COR-L47 (cell line): ENCODE measurements around the gene AP4M1.
A peak's percentile ranks its signal among the peaks of the same experiment; 100 is the strongest.

Experiments used
- DNase-seq: peaks from one replicate; lab custom pipeline; 2025; lab: John Stamatoyannopoulos, UW

AP4M1 gene

DNA sequence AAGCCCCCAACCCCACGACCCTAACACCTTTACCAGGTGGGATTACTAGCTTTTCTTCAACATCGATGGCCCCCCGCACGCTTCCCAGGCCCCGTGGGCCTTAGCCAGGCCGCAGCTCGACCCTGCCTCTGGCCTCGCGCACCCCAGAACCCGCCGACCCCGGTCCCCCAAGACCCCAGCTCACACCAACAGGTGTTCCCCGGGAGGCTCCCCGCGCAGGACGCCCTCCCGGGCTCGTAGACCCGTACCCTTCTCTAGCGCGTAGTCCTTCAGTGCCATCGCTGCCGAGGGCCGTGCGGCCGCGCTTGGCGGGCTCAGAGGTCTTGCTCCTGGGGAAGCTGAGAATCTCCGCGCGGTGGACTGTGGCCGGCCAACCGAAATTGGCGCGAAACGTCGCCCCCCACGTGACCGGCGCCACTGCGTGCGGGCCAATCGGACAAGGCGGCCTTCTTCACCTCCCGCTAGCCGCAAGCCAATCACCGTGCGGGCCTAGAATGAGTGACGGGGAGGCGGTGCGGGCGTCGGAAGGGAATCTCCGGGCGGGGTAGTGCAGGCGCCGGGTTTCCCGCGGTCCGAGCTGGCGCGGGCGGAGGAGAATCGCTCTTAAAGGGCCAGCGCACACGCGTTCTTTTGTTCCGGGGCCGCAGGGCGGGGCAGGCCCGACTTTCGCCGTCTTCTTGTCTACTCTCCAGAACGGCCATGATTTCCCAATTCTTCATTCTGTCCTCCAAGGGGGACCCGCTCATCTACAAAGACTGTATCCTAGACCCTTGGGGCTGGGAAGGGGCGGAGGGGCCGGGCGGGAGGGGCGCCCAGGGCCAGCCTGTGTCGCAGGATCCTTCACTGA lies at the start of gene AP4M1, which contains the start of gene MCM7:
AP4M1 (plus strand) TSS at position 628 of the 847 bp plus-strand sequence; CDS start at position 700, 72 bp downstream.
MCM7 (minus strand) TSS at position 382 of the 847 bp plus-strand sequence; CDS start at position 279, 103 bp downstream.
- DNase-seq, result peak; percentile 98

DNA sequence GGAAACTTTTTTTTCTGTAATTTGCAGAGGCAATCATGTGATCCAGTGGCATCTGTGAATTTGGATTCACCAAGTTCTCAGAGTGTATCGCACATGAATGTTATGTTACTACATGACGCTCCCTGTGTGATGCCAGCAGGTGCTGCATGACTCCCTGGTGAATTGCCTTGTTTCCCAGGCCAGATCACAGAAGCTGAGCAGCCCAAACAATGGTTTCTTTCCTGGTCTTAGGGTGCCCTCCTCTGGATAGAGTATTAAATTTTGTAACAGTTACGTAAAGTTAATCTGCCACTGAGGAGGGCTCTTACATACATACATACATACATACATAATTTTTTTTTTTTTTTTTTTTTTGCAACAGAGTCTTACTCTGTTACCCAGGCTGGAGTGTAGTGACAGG lies 48.2 kb upstream of the AP4M1 start:
- DNase-seq, result peak; percentile 84

DNA sequence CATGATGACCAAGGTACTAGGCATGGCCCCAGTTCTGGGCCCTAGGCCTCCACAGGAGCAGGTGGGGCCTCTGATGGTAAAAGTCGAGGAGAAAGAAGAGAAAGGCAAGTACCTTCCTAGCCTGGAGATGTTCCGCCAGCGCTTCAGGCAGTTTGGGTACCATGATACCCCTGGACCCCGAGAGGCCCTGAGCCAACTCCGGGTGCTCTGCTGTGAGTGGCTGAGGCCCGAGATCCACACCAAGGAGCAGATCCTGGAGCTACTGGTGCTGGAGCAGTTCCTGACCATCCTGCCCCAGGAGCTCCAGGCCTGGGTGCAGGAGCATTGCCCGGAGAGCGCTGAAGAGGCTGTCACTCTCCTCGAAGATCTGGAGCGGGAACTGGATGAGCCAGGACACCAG lies 44.4 kb upstream of the AP4M1 start:
- DNase-seq, result no peak

- DNase-seq, result no peak
Measured at GRCh38 chr7:100059251-100059739, 42.1 kb upstream of the AP4M1 start.

DNA sequence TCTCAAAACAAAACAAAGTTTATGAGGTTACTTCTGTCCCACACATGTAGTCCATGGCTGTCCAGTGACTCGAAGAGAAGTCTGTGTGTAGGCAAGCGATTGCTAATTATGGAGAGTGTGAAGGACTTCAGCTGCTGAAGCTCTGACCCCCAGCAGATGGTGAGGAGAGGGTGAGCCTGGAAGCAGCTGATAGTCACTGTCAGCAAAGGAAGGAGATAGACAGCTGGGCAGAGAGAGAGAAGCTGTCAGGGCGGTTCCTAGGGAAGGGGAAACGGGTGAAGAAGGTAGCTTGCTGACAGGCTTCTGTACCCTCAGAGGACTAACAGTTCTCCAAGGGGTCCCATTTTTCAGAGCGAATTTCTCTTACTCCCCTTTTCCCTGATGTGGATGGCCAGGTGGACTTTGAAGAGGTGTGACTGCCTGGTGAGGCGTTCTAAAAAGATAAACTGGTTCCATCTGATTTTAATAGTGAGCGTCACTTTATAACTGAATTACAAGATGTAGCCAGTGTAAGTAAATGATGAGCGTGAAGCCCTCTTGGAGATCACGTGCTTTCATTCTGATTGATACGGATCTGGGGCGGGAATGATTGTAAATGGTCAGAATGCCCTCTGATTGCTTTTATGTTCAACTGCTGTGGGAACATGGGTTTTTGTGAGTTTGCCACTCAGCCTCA lies 39.8 kb upstream of the AP4M1 start:
- DNase-seq, result no peak

DNA sequence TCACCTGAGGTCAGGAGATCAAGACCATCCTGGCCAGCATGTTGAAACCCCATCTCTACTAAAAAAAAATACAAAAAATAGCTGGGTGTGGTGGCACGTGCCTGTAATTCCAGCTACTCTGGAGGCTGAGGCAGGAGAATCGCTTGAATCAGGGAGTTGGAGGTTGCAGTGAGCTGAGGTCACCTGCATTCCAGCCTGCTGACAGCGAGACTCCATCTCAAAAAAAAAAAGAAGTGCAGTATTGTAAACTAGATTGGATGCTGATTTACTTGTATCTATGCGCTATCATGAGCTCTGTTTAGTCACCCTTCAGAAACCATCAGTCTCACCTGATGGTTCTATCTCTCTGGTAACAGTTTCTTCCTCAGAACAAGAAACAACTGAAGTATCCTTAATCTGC lies 38.1 kb upstream of the AP4M1 start:
- no peak for DNase-seq

GRCh38 chr7:100064162-100064561 lies 37.3 kb upstream of the AP4M1 start:
- no peak for DNase-seq

DNA sequence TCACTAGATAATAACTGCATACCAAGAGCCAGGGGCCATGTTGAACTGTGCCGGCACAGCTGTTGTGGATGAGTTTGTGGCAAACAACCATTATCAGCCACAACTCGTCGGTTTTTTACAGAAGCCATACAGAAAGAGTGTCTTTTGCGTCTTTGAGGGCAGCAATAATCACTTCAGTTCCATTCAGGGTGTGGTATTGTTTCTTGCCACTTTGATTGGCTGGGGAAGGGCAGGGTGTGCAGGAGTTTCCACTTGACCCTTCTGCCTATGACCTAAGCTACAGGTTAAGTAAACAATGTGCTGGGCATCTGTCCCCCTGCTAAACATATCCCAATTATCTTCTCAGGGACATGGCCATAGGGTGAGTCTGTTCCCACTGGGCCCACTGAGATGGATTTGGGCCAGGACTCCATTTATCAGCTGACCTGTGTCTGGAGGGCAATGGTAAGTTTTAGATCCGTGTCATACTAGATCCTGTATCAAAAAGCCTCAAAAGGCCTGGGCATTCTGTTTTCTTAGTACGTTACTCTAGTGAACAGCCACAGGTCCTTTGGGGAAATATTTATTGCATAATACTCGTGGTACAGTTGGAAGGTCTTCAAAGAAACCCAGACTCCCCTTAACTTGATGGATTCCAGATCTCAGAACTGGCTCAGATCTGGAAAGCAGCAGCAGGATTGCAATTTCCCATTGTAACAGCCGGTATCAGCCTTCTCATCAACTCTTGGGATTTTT lies 35.8 kb upstream of the AP4M1 start:
- no peak for DNase-seq

GRCh38 chr7:100066953-100067352 lies 34.5 kb upstream of the AP4M1 start:
- DNase-seq, result no peak

DNA sequence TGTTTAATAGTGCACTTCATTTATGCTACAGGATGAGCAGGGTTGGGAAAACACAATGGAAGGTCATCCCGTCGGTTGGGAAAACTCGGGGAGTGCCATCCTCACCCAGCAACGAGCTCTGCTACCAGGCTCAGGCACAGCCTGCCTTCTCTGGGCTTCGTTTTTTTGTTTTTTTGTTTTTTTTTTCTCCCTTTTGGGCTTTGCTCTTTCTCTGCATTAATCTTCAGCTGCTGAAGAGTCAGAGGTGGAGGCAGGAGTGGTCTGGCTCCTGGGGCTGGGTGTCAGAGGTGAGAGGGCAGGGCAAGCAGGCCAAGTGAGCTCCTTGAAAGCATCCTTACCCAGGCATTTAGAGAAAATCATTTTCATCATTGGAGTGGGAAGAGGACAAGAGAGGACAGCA lies 31.5 kb upstream of the AP4M1 start:
- DNase-seq, result no peak

- DNase-seq, result no peak
Measured at GRCh38 chr7:100071018-100071723, 30.3 kb upstream of the AP4M1 start.

DNA sequence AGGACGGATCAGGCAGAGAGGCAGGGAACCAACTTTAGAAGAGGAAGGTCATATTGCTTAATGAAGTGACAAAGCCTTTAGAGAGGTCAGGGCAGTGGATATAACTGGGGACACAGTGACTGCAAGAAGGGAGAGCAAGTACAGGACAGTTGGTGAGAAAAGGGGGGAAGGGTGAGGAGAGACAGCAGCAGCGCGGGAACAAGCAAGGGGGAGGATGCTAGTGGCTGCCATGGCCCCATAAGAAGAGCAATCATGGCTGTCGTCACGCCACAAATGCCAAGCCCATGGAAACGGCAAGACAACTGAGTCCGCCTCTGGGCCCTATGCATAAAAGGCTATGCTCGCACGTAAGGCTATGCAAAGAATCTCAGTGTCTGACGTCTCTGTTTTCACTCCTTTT lies 29.0 kb upstream of the AP4M1 start:
- no peak for DNase-seq

DNA sequence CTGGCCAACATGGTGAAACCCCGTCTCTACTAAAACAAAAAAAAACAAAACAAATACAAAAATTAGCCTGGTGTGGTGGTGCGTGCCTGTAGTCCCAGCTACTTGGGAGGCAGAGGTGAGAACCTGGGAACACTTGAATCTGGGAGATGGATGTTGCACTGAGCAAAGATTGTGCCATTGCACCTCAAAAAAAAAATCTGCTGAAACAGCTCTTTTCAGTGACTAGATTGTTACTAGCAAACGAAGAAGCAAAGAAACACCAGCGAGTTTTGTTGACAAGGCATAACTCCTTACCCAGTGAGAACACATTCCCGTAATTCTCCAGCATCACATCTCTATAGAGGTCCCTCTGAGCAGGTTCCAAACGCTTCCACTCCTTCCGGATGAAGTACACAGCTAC lies 26.6 kb upstream of the AP4M1 start:
- DNase-seq, result no peak

DNA sequence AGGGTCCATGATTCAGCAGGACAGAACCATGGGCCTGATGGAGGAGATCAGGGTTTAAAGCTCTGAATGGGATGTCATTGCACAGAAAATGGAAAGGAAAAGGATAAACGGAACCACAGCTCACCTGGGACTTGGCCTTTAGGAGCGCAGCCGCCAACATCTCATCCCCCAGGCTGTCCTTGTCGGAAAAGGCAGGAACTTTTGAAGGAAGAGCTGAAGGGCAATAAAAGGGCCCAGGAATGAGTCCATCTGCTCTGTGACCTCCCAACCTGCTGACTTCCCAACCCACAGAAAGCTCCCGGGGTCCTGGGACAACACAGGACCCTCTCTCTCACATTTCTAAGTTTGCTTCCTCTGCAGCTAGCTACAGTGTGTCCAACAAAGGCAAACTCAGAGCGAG lies 26.0 kb upstream of the AP4M1 start:
- no peak for DNase-seq

DNA sequence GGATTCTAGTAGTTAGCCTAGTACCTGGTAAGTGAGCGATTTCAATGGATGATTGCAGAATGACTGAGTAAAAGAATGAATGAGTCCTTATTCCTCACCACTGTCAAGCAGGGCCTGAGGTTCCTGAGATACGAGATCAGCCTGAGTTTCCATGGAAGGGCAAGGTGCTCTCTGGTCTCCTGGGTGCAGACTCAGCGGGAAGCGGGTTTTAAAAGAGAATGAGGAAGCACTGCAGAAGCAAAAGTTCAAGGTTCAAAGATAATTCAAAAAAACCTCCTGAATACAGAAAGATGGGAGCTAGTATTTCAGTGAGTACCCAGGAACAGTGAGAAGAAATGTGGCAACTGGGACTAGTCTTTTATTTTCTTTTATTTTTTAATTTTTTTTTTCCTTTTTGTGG lies 24.2 kb upstream of the AP4M1 start:
- DNase-seq, result no peak

- DNase-seq, result no peak
Measured at GRCh38 chr7:100079024-100079560, 22.4 kb upstream of the AP4M1 start.

GRCh38 chr7:100080907-100081534 lies 20.4 kb upstream of the AP4M1 start:
- peak; percentile 25 for DNase-seq

- peak; percentile 99 for DNase-seq
Measured at GRCh38 chr7:100081535-100082102, 19.8 kb upstream of the AP4M1 start, which contains the start of gene ZNF3. ZNF3 (minus strand) TSS chr7:100081723; CDS start chr7:100077357, 4,366 bp downstream.

DNA sequence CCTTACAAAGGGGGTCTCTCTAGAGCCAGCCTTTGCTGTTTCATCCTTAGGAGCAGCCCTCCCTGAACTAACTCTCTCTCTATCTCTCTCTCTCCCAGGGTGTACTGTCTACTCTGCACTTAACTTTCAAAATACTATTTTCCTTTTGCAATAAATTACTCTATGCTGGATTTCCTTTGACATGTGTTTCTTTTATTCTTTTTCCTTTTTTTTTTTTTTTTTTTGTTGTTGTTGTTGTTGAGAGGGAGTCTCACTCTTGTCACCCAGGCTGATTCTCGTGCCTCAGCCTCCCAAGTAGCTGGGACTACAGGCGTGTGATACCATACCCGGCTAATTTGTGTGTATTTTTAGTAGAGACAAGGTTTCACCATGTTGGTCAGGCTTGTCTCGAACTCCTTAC lies 18.5 kb upstream of the AP4M1 start:
- no peak for DNase-seq

DNA sequence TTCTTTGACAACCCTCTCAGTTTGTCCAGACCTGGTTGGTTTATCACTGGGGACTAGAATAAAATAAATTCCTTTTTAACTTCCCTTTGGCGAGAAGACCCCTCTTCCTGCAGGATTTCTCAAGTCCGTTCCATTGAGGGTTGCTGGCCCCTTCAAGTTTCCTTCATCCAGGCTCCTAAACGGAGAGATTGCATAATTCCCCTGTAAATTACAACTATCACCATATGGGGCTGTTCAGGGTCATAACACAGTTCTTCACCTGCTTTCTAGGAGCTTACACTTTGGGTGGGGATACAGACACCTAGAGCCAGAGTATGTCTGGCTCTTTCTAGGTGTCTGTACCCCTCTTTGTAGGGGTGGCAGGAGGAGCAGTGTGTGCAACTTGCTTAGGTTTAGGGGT lies 15.9 kb upstream of the AP4M1 start:
- no peak for DNase-seq
